HG03103 (cell line): ENCODE measurements around the gene RNF130.
"Not testable (repeated sequence)": the region's sequence is repeated elsewhere in the genome, so short reads cannot be mapped to it uniquely, and the experiment has no call there.

ENCODE experiments used
- ATAC-seq: cut with Tn5 transposase; IDR thresholded peaks from one replicate; pipeline ENCODE4 v1.9.1; 2021; ENCODE audit warnings: low read depth; ENCODE audit not compliant: unreplicated experiment

RNF130 gene

GRCh38 chr5:180026320-180026719 is 45.2 kb downstream of the RNF130 start:
- ATAC-seq: no peak

- ATAC-seq: no peak
These were observed 49.7 kb downstream of the RNF130 start for GRCh38 chr5:180021900-180022299.

GRCh38 chr5:180020176-180020575 is 51.4 kb downstream of the RNF130 start:
- ATAC-seq: no peak

GRCh38 chr5:180018347-180019060 is 53.1 kb downstream of the RNF130 start:
- no peak for ATAC-seq

- not testable (repeated sequence) for ATAC-seq
These were observed 56.0 kb downstream of the RNF130 start for GRCh38 chr5:180015523-180015922.

GRCh38 chr5:180013678-180014077 is 57.9 kb downstream of the RNF130 start:
- no peak for ATAC-seq

- no peak for ATAC-seq
These were observed 59.2 kb downstream of the RNF130 start for GRCh38 chr5:180012316-180012715.

GRCh38 chr5:180010636-180011035 is 60.9 kb downstream of the RNF130 start:
- ATAC-seq: no peak

- no peak for ATAC-seq
These were observed 62.0 kb downstream of the RNF130 start for GRCh38 chr5:180009581-180009980.

- no peak for ATAC-seq
These were observed 63.1 kb downstream of the RNF130 start for GRCh38 chr5:180008433-180008832.

GRCh38 chr5:180007582-180007981 is 64.0 kb downstream of the RNF130 start:
- ATAC-seq: no peak

- no peak for ATAC-seq
These were observed 65.4 kb downstream of the RNF130 start for GRCh38 chr5:180006141-180006540.

- no peak for ATAC-seq
These were observed 68.4 kb downstream of the RNF130 start for GRCh38 chr5:180003127-180003526.

- ATAC-seq: no peak
These were observed 69.8 kb downstream of the RNF130 start for GRCh38 chr5:180001742-180002141.

- no peak for ATAC-seq
These were observed 70.4 kb downstream of the RNF130 start for GRCh38 chr5:180001136-180001535.

GRCh38 chr5:179998485-179998884 is 73.1 kb downstream of the RNF130 start:
- no peak for ATAC-seq

- ATAC-seq: no peak
These were observed 76.8 kb downstream of the RNF130 start for GRCh38 chr5:179994583-179995323.

GRCh38 chr5:179992855-179993254 is 78.7 kb downstream of the RNF130 start:
- ATAC-seq: not testable (repeated sequence)

- ATAC-seq: no peak
These were observed 80.5 kb downstream of the RNF130 start for GRCh38 chr5:179991106-179991505.

- not testable (repeated sequence) for ATAC-seq
These were observed 81.0 kb downstream of the RNF130 start for GRCh38 chr5:179990525-179990924.

- no peak for ATAC-seq
These were observed 85.2 kb downstream of the RNF130 start for GRCh38 chr5:179986328-179986727.

GRCh38 chr5:179981636-179982035 is 89.9 kb downstream of the RNF130 start:
- ATAC-seq: no peak
